Stomach (tissue), 4 donors: ENCODE results near the gene RSRP1.

Experiments used
- CTCF ChIP-seq, 7 experiments: fragments of 450-650 bp in 4 of 7; fragments of 200-600 bp in 3 of 7; sonication (generic) in 3 of 7; IDR thresholded peaks; one replicate each; pipeline ENCODE4 v1.5.1; 2016 to 2019; ENCODE audit warnings: antibody characterized with exemption in 7 of 7, control low read depth in 2 of 7, mild to moderate bottlenecking in 1 of 7
- EP300 ChIP-seq: sonication (generic); formaldehyde crosslinking; IDR thresholded peaks from one replicate; pipeline ENCODE4 v1.6.1; 2017; ENCODE audit warnings: antibody characterized with exemption
- POLR2A ChIP-seq, 4 donors: fragments of 450-650 bp; IDR thresholded peaks; one replicate each; pipeline ENCODE4 v1.6.1; 2016; ENCODE audit warnings: antibody characterized with exemption in 4 of 4, control low read depth in 2 of 4, mild to moderate bottlenecking in 1 of 4, moderate library complexity in 1 of 4
- POLR2AphosphoS5 ChIP-seq, 3 donors: sonication (generic); formaldehyde crosslinking; IDR thresholded peaks; one replicate each; pipeline ENCODE4 v1.6.1; 2016; ENCODE audit warnings: antibody characterized with exemption in 3 of 3

GRCh38 chr1:25257196-25257595 lies 9.9 kb upstream of the RSRP1 start:
- TF ChIP-seq CTCF (IDR thresholded peaks at IDR 0.05) (no peak), POLR2A (IDR thresholded peaks at IDR 0.05) (no peak), POLR2AphosphoS5 (IDR thresholded peaks at IDR 0.05) (no peak), EP300 (no peak)
